Activated CD4-positive, CD25-positive, alpha-beta regulatory T cell treated with anti-CD3 and anti-CD28 coated beads, Interleukin-2, amount 50 U/mL, for 72 hours (primary cell): Measurements from ENCODE around the gene IL17F.

Source experiments
- DNase-seq: peaks from one replicate; pipeline ENCODE4 v3.0.0; 2021

IL17F gene

DNA sequence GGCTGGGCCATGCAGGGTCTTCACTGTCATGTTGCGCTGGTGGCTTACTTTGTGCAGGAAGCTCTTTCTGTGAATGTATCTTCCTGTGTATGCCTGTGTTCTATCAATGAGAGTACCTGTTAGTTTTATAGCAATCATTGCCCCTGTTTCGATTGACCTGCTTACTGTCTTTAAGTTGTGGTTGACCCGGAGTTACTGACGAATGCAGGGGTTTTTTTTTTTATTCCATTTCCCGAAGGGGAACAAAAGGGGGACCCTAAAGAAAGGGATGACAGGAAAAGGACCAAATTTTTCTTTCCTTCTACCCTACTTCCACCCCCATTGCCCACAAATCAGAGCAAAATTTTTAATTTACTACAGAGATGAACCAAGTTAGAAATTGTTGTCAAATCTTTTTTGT lies at the start of gene IL17F:
Gene IL17F, minus strand, starts transcription at position 101 of the 400 bp plus-strand sequence. Its CDS starts 71 bp downstream, at position 30.
- no peak for DNase-seq

DNA sequence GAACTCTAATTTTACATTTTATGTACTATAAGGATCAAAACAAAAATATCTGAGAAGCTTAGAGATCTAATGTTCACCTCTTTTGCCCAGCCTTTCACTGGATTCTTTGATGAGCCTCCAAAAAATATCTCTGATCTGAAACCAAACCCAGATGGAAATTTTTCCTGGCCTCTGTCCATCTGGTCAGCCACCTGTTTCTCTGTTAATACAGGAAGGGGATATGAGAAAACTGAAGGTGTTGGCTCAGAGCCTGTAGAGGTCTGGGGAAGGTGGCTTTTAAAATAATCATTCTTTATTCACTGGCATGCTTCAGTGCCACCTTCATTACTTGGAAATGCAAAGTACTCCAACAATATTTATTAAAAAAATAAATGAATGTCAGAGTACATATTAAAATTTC lies 48.8 kb upstream of the IL17F start:
- no peak for DNase-seq

DNA sequence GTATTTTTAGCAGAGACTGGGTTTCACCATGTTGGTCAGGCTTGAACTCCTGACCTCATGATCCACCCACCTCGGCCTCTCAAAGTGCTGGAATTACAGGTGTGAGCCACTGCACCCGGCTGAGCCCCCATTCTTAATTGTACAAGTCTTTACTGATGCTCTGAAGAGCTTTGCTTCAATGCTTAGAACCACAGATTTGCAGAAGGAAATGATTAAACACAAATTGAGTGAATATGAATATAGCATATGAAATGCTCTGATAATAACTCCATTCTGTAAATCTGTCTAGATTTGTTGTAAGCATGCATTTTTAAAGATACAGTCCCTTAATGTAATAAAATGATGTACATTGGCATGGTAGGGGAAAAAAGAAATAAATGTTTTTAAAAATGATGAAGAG lies 44.5 kb upstream of the IL17F start:
- DNase-seq = no peak

DNA sequence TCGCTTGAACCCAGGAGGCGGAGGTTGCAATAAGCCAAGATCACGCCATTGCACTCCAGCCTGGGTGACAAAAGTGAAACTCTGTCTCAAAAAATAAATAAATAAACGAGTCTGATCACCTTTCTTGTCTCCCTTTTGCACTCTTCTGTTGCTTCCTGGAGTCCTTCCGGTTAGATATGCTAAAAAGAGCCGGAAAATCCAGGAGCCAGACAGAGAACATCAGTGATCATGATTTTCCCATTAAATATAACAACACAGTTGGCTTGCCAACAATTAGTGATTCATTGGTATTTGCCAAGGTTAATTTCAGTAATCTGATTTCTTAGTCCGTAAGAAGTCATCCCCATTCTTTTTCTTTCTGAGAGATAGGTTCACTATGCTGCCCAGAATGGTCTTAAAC lies 43.9 kb upstream of the IL17F start:
- no peak for DNase-seq

DNA sequence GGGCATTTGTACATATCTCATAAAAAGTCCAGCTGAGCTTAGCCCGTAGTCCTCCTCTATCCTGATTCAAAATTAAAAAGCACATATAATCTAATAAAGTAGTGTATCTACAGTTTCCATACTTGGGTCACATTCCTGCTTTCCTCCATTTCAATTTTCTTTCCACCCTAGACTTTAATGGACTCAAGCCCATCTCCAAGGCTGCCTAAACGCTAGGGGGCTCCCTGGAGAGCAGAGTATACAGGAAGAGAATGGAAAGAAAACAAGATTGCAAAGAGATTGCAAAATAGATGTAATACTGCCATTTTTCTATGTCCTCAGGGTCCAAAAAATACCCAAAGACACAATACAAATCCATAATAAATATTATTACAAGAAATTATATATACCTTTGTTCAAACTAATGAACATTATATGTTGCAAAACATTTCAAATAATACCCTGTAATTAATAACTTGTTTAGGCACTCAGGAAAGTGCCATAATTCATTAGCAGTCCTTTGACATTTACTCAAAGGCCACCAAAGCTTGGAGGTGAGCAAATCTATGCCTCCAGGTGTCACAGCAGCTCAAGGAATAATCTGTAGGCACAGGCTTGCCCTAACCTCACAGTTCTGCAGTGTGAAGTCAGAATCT lies 42.6 kb upstream of the IL17F start:
- peak; percentile 47 for DNase-seq

DNA sequence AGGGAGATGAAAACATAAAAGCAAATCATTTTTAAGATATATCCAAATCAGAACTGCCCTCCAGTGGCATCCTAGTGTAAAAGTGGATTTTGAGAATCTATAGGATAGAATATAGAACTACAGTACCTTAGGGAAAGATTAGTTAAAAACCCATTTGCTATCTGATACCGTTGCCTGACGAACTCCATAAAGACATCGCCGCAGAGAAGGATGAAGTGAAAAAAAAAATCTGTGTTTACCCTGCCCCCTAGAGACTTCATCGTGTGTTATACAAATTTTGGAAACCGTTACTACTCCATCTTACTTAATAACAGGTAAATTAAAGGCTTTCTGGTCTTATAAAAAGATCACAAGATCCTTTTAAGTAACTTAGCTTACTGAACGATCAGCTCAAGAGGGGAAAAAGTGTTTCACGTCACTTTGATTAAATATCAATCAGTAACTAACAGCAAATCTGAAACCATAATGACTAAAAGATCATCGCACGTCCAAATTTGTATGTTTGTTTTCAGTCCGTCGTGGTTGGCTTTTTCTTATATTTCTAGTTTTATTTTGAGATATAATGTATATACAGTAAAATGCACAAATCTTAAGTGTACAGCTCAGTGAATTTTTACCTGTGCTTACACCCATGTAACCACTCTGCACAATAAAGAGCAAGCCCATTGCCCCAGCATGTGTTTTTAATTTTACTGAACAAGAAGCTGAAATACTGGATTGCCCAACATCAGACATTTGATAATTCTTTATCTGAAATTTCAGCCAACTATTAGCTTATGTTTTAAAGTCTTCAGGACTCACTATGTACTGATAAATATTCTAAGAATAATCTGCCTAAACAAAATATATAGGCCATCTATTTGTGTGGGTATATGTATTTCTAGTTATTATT lies 41.1 kb upstream of the IL17F start:
- DNase-seq = no peak

DNA sequence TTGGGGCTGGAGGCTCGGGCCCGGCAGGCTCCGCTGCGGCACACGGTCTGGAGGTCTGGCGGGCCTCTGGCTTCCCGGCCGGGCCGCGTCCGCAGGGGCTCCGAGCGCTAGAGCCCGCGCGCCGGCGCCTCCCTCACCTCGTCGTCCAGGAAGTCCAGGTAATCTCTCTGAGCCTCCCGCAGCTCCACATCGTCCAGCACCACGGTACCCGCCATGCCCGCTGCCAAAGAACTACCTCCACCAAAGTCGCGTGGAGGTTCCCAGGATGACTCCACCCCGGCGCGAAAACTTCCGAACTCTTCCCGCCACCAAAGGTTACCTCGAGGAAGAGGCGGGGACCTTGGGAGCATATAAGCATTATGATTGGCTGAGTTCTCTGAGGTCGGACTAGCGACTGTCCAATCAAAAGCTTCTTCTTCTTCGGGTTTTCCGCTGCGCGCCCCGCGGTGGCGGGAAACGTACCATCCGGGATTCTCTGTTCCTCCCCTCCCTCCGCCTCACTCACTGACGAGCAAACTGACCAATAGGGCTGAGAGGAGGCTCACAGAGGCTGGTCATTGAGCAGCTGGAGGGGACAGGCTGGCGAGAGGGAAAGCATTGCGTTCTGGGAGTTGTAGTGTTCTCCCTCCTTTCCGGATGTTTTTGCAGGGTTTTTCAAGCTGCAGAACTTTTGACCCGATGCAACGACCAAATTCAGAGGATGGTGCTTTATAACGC lies 40.3 kb upstream of the IL17F start, which contains the start of gene MCM3:
Gene MCM3, minus strand, starts transcription at position 283 of the 717 bp plus-strand sequence. Its CDS starts 68 bp downstream, at position 215.
- DNase-seq = peak; percentile 92

DNA sequence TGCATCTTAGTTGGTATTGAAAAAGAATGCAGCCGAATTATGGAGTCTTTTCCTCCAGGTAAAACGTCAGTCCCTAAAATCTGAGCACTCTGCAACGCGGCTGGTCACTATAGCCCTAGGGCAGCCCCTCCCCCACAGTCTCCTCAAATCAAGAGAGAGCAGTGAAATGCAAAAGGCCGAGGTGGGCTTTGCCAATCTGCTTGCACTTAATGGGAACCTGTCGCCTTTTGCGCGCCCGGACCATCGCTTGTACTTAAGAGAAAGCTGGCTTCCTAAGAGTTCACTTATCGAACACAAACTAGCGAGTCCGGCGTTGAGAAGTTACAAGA lies 39.8 kb upstream of the IL17F start:
- DNase-seq = peak; percentile 61

DNA sequence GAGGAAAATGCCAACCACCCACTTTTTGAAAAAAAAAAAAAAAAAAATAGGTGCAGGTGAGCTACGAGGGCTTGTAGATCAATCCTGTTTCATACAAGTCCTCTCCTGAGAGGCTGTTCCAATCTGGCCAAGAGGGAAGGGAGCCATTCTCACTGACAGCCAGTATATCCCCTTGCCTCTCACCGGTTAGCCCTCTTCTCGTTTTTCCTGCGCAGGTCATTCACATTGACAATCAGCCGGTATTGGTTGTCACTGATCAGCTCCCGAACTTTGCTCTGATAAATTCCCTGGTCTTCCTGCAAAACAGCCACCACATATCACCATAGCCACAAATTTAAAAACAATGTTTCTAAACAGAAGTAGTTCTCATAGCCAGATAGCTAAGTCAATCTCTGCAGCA lies 38.8 kb upstream of the IL17F start:
- no peak for DNase-seq

DNA sequence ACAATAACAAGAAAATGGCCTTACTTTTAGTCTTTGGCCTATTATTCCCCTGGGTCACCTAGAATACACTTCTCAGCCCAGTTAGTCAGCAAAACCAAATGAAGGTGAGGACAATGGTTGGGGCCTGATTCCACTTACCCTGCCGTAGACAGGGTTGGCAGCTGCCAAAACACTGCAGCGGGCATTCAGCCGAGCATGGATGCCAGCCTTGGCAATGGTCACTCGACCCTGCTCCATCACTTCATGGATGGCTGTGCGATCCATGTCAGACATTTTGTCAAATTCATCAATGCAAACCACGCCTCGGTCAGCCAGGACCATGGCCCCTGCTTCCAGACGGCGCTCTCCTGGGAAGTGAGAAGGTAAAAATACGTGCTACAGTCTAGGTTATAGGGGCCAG lies 31.8 kb upstream of the IL17F start:
- DNase-seq = no peak

DNA sequence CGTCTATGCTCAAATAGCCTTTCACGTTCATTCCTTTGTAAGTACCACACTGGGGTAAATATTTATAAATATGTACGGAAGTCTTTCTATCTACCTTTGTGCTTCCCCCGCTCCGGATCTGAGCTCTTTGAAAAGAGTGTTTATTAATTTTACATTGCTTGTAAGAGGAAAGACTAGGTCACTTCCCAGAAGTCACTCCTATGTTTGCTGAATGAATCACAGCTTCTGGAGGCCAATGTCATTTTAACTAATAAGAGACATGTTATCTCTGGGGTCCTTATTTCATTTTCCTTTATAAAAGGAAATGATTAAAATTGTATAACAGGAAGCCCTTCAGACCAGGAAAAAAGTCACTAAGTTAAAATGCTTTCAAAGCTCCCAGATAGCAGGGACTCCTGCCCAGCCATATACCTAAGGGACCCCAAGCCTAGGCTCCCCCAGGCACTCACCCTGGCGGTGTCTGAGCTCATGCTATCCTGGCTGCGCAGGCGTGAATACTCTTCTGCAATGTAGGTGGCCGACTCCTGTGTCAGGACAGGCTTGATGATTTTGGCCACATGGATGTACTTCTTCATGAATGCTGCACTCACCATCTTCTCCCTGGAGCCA lies 27.7 kb upstream of the IL17F start:
- no peak for DNase-seq

DNA sequence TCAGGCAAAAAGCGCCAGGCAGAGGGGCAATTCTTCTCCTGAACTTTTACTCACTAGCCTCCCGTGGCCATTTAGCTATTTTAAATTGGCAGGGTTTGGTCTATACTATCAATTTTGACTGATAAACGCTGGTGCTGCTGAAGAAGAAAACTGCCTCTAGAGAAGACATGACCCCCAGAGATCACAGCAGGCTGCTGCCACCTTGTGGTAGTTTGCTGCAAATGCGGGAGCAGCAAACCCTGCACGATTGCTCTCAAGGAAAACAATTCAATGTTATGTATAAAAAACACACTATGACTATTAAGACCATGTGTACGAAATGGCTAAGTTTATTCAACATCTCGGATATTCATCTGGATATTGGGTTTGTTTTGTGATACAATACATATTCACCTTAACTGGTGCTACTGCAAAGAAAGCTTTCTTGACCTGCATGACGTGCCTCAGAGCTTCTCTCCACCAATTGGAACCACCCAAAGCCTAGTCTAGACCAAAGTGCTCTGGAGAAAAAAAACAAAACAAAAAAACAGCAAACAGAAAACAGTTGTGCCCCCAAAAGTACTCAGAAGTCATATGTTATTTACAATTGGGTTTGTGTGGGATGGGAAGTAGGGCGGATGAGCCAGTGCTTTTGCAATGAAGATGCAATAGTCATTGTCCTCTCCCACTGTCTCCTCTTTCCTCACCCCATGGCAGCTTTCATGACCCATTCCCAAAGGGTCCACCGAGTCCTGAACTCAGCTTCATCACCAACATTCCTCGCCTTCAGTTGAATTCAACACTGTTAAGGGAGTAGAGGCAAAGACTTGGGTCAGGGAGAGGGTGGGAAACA lies 19.6 kb upstream of the IL17F start:
- peak; percentile 65 for DNase-seq

DNA sequence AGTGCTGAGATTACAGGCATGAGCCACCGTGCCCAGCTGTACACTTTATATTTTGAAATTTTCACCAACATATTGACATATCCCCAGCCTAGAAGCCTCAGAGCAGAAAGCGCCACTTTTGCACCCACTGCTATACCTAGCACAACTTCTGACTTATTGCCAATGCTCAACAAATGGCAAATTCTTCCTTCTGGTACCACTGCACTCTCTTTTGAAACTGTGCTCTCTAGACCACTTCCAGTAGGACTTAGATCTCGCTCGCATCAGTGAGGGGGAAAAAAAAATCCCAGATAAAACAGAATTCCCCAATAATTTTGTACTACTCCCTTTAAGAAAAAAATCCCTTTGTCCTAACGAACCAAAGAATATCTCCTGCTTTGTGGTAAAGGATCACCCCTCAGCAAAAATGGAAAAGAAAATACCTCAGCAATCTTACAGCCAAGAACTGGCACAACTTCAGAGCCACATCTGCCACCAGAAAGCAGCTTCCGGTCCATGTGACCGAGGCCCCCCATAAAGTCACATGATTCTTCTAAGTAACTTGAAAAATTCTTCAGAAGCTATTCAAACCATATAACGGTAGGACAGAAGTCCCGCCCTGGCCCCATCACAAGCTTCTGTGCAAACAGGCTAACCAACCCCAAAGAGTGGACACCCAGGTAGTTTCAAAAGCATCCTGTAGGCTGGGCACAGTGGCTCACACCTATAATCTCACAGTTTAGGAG lies 18.5 kb upstream of the IL17F start:
- DNase-seq = no peak

DNA sequence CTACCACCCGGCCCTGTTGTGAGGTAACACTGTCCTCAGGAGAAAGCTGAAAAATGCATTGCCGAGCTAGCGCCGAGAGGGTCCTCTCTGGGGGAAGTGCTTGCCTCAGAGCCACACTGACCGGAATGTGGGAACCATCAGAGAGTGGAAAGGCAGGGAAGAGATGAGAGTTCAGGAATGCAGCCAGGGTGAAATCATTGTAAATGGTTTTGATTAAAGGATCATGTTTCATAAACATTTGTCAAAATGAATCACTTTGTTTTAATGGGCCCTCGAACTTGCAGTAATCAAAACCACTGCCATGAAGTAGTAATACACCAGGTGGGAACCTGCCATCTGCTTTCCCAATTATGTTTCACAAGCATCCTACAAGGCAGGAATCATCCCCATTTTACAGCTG lies 16.9 kb upstream of the IL17F start:
- DNase-seq = no peak

DNA sequence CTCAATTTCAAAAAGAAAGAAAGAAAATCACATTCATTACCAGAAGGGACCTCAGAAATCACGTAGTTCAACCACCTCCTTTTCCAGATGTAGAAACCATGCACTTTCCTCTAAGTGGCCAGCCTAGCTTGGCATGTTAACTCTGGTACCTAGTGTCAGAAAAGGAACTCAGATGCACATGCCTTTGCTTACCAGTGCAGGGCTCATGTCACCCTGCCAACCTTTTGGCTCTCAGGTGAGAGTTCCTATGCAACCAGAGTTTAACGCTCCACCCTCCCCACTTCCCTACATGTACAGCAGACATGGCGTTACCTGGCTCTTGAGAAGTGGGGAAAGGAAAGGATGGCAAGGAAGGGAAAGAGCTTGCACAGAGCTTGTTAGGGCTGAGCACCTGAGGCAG lies 16.3 kb upstream of the IL17F start:
- DNase-seq = no peak

DNA sequence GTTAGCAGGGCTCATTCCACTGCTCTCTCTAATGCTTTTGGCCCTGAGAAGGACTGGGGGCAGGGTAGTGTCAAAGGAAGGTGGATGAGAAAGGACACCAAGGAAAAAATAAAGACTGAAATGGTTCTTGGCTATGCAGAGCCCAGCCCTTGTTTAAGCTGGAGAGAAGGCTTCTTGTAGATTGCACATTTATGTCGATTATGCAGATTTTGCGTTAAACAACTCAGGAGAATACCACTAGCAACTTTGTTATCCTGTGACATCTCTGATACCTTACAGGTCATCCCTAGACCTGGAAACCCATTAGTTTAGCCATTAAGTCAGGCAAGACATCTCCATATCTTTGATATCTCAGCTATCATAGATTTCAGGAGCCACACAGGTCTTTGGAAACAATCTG lies 11.1 kb upstream of the IL17F start:
- DNase-seq = no peak

DNA sequence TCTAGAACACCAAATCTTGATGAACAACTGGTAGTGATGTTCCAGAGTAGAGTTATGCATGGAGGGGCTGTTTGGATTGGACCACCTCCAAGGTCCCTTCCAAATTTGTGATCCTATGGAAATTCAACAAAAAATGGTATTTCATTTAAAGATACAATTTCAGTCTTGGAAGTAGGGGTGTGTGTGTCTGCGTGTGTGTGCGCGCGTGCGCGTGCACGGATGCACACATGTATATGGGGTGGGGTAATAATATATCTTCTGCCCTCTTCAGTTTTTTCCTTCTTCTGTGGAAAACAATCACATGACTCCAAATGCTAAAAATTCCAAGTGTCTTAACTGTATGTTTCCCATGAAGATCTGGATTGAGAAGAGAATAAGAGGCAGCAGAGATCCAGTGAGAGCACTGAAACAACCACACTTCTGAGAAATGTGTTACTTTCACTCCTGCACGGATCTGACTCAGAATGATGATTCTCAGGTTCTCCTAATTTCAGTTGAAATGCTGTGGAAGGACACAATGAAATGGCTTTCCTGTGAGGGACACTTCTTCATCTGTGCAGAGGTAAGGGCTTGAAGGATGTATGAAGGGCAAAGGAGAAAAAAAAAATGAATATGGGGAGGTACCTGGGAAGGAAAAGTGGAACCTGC lies 10.6 kb upstream of the IL17F start:
- DNase-seq = no peak

DNA sequence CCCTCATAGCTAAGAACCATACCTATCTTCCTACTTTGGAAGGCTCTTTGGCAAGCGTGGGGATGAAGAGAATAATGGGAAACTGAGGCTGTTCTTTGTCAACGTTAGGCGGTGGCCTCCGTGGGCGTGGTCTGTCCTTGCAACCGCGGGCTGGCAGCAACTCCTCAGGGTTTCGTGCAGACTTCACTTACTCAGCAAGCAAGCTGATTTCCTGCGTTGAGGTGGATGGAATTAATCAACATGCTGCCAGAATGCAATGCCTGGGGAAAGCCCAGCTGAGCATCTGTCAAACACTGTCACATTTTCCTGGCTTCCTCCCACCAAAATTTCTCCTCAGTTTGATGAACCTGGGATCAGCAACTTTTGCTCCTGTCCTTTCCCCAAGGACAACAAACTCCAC lies 9.2 kb upstream of the IL17F start:
- no peak for DNase-seq

DNA sequence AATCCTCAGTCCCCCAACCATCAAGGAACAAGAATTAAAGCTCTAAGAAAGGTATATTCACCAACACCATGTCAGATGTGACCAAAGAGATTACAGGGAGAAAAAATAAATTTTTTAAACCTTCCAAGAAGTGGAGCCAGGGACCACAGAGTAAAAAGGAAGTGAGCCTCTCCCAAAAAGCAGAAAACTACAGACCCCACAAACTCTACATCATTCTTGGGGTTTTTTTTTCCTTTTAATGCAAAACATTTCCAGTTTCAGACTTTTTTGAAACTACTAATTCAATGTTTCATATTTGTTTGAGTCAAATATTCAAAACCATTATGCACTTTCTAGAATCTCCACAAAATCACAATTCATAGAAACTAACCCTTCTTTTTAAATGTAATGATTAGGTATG lies 6.8 kb upstream of the IL17F start:
- no peak for DNase-seq

DNA sequence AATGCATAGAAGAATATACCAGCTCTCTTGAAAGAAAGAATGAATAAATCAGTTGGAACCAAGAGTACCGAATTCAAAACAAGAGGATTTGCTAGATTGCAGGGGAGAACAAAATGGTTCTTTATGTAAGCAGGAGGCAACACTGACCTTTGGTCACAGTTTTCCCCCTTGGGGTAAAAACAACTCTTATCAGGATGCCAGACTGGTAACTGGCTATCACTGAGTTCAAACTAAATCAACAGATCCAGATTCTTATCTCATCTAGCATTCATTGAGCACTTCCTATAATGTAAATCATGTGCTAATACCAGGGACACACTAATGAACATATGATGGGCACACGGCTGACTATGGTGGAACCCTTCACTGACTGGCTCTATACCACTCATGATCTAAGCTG lies 4.8 kb upstream of the IL17F start:
- no peak for DNase-seq

DNA sequence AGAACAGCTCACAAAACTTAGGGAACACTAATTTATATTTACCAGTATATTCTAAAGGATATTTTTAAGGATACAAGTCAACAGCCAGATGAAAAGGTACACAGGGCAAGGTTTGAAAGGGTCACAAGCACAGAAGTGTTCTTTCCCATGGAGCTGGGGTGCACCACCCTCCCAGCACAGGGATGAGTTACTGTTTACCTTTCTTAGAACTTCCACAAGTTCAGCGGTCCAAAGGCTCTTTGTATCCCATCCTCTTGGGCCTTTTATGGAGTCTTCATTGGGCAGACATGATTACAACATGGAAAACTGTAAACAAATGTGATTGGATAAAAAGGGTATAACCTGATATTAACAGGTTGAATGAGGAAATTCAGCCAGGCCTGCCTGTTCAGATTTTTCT lies 1.1 kb upstream of the IL17F start:
- no peak for DNase-seq
